Measurements from ENCODE around the gene PRAC2.

PRAC2 gene

DNA sequence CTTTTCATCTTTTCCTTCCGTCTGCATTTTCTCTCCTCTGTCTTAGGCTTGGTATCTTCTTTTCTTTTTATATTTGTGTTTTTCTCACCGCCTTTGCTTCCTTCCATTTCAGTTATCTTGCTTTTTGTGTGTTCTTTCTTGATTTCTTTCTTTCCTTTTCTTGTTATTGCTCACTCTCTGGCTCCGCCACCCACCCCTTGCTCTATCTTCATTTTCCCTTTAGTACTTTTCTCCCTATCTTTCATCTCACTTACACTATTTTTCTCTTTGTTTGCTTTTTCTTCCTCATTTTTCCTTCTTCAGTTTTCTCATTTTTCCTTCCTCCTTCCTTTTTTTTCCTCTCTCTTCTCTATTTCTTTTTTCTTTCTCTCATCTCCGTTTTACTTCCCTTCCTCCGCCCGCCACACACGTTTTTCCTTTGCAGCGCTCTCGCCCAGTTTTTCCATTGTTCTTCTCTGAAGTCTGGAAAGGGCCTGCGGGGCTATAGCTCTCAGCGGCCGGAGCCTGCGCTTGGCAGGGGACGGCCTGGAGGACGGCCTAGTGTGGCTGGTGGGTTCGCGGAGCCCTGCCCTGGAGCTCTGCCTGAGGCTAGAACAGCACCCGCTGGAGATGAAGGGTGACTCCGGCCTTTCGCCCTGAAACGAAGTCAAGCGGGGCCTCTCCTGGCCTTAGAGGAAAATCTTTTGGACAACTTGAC is 10.8 kb downstream of the PRAC2 start:
- DNase-seq (ENCODE audit: extremely low read depth in 1 of 2, low read depth in 1 of 2): no peak

DNA sequence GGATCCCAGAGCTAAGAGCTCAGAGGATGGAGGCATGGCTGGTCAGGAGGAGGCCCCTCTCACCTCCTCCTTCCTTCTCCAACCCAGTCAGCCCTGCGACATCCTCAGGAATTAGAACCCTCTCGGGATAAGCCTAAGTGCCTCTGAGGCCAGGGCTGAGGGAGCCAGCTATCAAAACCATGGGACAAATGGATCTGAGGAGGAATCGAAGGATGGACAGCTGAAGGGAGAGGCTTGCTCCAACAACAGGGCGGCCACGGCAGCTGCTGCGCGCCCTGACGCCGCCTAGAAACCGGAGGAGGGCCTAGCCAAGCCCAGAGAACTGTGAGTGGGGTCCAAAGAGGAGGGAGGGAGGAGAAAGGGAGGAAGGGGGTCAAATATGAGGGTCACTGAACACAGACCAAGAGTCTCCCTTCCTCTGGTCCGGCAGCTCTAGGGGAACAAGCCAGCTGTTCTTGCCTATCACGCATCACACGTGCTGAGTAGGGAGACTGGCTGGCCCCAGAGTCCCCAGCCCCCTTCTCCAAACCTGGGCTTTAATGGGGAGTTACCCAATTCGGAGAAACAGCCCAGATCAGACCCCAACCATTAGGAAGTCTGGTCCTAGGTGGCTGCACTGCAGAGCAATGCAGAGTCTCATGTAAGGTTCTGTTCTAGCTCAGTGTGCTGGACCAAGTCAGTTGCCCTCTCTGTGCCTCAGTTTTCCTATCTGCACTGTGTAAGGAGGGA is 11.5 kb downstream of the PRAC2 start:
- DNase-seq (ENCODE audit: extremely low read depth in 1 of 2, low read depth in 1 of 2): no peak

- no peak for DNase-seq (ENCODE audit: extremely low read depth in 1 of 2, low read depth in 1 of 2)
Observed at GRCh38 chr17:48735062-48735351, 12.0 kb downstream of the PRAC2 start.

DNA sequence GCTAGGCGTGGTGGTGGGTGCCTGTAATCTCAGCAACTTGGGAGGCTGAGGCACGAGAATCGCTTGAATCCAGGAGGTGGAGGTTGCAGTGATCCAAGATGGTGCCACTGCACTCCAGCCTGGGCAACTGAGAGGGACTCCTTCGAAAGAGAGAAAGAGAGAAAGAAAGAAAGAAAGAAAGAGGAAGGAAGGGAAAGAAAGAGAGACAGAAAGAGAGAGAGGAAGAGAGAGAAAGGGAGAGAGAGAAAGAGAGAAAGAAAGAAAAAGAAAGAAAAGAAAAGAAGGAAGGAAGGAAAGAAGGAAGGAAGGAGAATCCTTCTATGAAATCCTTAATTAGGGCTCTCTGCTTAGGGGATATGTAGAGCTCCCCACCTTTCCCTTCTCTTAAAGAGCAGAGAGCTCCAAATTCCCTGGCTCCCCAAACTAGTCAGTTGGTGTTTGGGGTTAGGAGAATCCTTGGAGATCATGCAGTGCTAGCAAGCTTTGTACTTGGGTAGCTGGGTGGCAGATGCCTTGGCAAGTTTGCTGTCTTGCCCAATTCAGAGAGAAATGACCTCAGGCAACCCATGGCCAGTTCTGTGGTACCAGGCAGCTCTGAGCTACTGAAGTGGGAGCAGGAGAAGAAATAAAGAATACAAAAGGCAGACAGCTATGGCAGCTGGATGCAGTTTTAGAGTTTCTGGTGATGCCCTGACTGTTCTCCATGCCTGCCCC is 14.5 kb downstream of the PRAC2 start:
- DNase-seq (ENCODE audit: extremely low read depth in 1 of 2, low read depth in 1 of 2): no peak

- DNase-seq (ENCODE audit: extremely low read depth in 1 of 2, low read depth in 1 of 2): no peak
Observed at GRCh38 chr17:48738424-48738802, 15.4 kb downstream of the PRAC2 start.

DNA sequence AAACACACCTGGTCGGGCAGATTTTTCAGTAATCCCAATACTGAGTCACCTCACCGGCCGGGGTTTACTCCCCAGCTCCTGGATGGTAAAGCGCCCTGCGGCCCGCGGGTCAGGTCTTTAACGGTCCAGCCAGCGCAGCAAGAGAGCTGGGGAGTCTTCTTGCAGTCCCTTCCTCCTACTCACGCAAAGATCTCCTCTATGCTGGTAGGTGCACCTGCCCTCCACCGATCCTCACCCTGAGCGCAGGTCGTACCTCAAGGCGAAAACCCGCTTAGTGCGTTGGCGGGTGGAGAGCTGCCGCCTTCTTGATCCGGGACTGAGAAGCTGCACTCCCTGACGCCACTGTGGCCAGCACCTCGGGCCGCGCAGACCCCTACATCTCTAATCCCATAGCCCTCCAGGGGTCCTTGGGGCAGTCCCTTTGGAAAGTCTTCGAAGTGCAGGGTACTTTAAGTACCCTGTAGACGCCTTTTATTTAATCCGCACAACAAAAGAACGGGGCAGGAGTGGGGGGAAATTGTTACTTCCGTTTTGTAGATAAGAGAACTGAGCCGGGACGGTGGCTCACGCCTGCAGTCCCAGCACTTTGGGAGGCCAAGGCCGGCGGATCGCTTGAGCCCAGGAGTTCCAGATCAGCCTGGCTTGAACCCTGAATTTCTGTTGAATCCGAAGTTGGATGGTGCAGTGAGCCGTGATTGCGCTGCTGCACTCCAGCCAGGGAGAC is 16.0 kb downstream of the PRAC2 start:
- no peak for DNase-seq (ENCODE audit: extremely low read depth in 1 of 2, low read depth in 1 of 2)

DNA sequence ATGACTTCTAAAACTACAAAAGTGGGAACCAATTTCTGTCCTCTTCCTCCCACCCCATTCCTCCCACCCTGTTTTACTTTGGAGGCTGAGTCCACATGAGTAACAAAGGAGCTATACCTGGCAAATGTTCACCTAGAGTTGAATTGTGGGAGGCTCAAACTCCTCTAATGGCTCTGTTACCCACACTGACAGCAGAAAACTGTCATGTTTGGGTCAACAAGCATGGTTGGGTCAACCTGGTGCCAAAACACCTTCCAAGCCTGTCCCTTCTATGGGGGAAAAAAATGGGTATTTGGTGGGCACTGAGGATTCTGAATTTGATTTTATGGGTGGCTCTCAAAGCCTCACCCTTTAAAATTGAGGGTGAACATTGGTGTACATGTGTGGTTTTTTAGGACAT is 17.6 kb downstream of the PRAC2 start:
- DNase-seq (ENCODE audit: extremely low read depth in 1 of 2, low read depth in 1 of 2): no peak

DNA sequence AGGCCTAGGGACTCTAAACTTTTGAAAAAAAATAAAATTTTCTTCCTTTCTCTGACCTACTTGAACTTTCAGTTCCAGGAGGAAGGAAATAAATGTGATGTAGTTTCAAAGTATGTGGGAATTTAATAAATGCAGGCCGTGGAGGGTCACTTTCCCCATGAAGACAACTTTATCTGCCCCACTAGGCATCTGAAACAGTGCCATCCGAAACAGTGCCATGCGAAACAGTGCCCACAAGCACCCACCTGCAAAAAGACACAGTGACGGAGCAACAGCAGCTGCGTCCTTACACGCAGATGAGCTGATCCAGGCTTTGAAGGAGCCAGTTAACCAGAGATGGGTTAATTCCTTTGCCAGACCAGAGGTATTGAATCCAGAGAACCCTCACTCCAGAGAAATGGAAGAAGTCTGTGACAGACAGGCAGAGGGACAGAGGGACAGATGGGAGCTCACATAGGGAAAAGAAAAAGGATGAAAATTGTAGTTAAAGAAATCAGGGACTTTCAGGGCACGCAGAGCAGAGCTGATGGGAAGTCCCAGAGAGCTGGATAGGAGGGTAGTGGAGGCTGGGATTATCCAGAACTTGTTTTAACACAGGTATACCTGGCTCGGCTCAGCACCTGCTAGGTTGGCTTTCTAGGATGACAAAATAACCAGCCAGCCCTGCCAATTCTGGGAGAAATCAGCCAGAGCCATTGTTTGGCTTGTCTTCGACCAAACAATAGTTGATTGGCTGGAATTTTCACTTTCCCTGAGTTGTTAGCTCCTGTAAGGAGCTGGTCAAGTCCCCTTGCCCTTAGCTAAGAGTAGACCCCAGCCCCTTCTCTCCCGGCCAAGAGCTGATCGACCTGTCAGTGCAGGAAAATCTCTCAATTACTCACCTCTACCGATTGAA is 22.6 kb downstream of the PRAC2 start:
- DNase-seq (ENCODE audit: extremely low read depth in 1 of 2, low read depth in 1 of 2): no peak

GRCh38 chr17:48746916-48747444 is 24.0 kb downstream of the PRAC2 start:
- DNase-seq (ENCODE audit: extremely low read depth in 1 of 2, low read depth in 1 of 2): no peak

DNA sequence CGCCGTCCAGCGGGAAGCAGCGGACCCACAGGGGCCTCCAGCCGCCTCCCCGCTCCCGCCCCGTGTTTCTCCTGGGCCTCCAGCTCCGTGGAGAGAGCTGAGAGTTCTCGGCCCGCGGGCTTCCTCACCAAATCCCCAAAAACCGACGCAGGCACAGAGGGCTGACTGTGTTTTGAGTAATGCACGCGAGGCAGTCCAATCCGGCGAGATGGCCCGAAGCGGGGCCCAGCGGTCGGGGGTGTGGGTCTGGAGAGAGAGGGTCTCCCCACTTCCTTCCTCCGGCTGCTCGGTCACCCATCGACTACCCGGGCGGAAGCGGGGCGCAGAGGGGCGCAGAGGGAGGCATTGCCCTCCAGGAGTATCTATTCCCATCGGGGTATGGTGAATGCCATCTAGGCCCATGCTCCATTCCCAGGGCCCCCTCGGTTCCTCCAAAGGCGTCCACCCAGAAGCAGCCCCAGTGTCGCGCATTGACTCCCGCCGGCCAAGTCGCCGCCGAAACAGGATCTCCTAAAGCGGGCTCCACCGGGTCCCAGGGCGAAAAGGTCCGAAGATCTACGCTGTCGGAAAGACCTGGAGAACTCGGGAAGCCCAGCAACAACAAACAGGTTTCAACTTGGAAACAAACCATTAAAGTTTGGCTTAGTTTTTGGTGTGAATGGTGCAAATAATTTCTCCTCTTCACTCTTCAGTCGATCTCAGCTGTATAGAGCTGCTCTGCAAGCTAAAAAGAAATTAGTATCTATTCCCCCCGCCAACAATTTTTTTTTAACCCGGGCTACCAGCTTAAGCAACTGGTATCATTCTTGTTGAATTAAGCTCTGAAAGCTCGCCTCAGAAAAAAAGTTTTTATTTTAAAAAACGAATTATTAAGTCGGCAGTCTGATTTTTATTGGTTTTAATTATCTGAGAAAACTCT is 24.7 kb downstream of the PRAC2 start:
- DNase-seq (ENCODE audit: extremely low read depth in 1 of 2, low read depth in 1 of 2): no peak

- no peak for DNase-seq (ENCODE audit: extremely low read depth in 1 of 2, low read depth in 1 of 2)
Observed at GRCh38 chr17:48748718-48749566, 26.0 kb downstream of the PRAC2 start.

DNA sequence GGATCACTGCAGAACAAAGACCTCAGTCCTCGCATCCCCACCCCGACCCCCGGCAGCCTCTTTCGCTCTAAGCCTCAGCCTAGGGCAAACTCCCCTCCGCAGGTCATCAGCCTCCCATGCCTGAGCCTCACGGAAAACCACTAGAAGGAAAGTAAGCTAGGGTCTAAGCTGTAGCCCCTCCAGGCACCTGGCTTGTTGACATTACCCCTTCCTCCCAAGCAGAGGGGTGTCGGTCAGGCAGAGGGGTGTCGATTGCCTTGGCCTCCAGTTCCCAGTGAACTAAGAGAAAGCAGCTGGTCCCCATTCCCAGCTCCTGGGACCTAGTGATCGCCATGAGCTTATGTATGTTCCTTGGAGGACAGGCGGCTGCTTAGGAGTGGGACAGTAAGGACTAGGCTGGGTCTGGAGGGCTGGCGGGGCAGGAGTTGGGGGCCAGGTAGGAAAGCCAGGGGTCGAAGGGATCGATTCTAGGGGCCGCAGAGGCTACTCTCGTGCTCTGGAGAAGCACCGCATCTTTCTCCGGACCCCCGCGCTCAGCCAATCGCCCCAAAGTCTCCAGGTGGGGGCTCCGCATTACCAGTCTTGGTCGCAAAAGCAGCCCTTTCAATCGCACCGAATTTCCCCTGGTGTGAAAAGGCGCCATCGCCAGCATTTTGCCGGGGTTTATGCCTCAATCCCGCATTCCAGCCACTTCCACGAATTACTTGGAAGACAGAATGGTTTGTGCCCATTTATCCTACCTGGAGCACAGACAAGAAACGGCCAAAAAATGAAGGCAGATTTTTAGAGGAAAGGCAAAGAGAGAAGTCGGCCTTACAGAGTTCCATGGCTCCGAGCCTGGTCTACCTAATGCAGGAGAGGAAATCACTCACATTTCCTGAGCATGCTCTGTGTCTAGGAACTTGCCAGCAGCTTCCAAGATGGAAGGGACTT is 26.9 kb downstream of the PRAC2 start:
- no peak for DNase-seq (ENCODE audit: extremely low read depth in 1 of 2, low read depth in 1 of 2)

DNA sequence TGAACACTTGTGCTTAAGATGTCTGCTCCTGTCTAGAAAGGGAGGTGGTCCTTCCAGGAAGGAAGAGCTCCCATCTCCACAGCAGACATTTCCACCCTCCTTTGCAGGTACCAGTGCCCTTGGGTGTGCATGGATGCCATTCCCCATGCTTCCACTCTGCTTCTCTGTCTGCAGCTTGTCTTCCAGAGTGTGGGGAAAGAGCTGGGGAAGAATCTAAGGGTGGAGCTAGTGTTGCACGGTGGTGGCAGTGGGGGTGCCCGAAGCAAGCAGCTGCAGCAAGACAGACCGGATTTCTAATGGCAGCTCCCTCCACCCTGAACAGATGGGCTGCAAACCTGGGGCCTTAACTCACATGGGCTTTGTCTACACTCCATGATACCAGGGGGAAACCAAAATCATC is 28.2 kb downstream of the PRAC2 start:
- no peak for DNase-seq (ENCODE audit: extremely low read depth in 1 of 2, low read depth in 1 of 2)

- DNase-seq (ENCODE audit: extremely low read depth in 1 of 2, low read depth in 1 of 2): no peak
Observed at GRCh38 chr17:48751733-48752398, 28.9 kb downstream of the PRAC2 start.

DNA sequence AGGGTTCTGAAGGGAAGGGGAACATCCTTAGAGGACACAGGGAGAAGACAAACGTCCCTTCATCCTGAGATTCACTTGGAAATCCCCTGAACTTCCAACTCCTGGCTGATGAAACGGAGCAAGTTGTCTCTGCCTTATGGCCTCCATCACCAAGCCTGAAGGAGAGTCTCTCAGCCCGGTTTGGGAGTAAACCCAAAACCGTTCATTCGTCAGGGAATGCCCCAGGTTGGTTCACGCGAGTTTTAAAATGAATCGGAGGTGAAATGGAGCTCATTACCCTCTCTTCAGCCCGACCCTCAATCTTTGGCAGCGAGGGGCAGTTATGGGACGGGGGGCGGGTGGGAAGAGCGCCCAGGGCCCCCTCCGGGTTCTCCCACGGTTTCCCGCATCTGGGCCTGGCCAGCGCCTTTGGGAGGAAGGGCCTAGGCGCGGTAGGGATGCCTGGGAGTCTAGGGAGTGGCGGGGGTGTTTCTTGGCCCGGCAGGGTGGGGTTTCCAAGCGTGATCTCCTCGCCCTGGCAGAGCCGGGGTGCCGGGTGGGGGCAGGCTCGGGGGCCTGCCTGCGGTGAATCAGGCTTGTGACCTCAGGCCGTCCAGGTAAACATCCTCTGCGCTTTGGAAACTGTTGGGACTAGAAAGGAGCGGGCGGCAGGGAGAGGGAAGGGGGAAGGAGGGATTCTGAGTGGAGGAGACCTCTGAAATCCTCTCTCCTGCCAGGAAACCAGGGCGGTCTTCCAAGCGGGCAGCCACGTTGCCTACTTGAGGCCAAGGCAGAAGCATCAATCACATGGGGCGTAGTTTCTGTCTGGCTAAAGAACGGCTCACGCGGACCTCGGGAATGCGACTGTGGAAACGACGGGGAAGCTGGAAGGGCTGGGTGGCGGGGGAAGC is 29.7 kb downstream of the PRAC2 start:
- DNase-seq (ENCODE audit: extremely low read depth in 1 of 2, low read depth in 1 of 2): no peak
